Neural cell (in vitro differentiated cells): ENCODE measurements around the gene CYP4A22. TPM values are rescaled to one million over a fixed set of nuclear protein-coding genes. Genes with fewer than 3 reads are reported as not detected.

Experiments used
- H2AFZ ChIP-seq: fragments of 200-600, 300-800 bp; sonication (generic), shearing (Covaris generic); 2 replicates; pipeline ENCODE4 v1.6.0; 2014; ENCODE audit warnings: low read depth, mild to moderate bottlenecking, antibody characterized with exemption, low read length, moderate library complexity
- H3F3A ChIP-seq: fragments of 200-600 bp; shearing (Covaris generic); 2 replicates; pipeline ENCODE4 v1.6.1; 2016; ENCODE audit warnings: mild to moderate bottlenecking, moderate library complexity, mixed read lengths, antibody characterized with exemption, low read length; ENCODE audit not compliant: insufficient read depth, poor library complexity, severe bottlenecking
- H3K27ac ChIP-seq: fragments of 200-600, 300-800 bp; sonication (generic), shearing (Covaris generic); 2 replicates; pipeline ENCODE4 v1.5.1; 2014; ENCODE audit warnings: mild to moderate bottlenecking, low read length, moderate library complexity
- H3K27me3 ChIP-seq: fragments of 300-800, 200-600 bp; sonication (generic), shearing (Covaris generic); 2 replicates; pipeline ENCODE4 v1.6.0; 2014; ENCODE audit warnings: mild to moderate bottlenecking, low read depth, low read length, moderate library complexity; ENCODE audit not compliant: insufficient read depth
- H3K36me3 ChIP-seq: fragments of 300-800, 200-600 bp; sonication (generic), shearing (Covaris generic); 2 replicates; pipeline ENCODE4 v1.5.1; 2014; ENCODE audit warnings: mild to moderate bottlenecking, antibody characterized with exemption, low read length, moderate library complexity; ENCODE audit not compliant: insufficient read depth
- H3K4me2 ChIP-seq: fragments of 300-800, 200-600 bp; sonication (generic), shearing (Covaris generic); 2 replicates; pipeline ENCODE4 v1.6.0; 2014; ENCODE audit warnings: mild to moderate bottlenecking, low read length
- H3K4me3 ChIP-seq: fragments of 300-800, 200-600 bp; sonication (generic), shearing (Covaris generic); 2 replicates; pipeline ENCODE4 v1.5.1; 2014; ENCODE audit warnings: mild to moderate bottlenecking, low read length, moderate library complexity
- H3K79me2 ChIP-seq: fragments of 200-600 bp; shearing (Covaris generic); replicated peaks from 2 replicates; pipeline ENCODE4 v1.6.0; 2014; ENCODE audit warnings: mild to moderate bottlenecking, low read length, moderate library complexity; ENCODE audit not compliant: insufficient read depth
- H3K9ac ChIP-seq: fragments of 300-800, 200-600 bp; sonication (generic), shearing (Covaris generic); 2 replicates; pipeline ENCODE4 v1.6.1; 2016; ENCODE audit warnings: mild to moderate bottlenecking, low read length, mixed read lengths
- H3K9me2 ChIP-seq: fragments of 200-600 bp; shearing (Covaris generic); 2 replicates; pipeline ENCODE4 v1.6.1; 2016; ENCODE audit warnings: mild to moderate bottlenecking, low read length, mixed read lengths; ENCODE audit not compliant: insufficient read depth
- H3K9me3 ChIP-seq: fragments of 200-600, 300-800 bp; sonication (generic), shearing (Covaris generic); 2 replicates; pipeline ENCODE4 v1.6.1; 2016; ENCODE audit warnings: mild to moderate bottlenecking, mixed run types, low read length, moderate library complexity, mixed read lengths
- H4K20me1 ChIP-seq: fragments of 200-600 bp; shearing (Covaris generic); 2 replicates; pipeline ENCODE4 v1.6.1; 2016; ENCODE audit warnings: mild to moderate bottlenecking, mixed run types; ENCODE audit not compliant: insufficient read depth
- EP300 ChIP-seq: fragments of 450-650 bp; conservative IDR thresholded peaks from 2 replicates; pipeline ENCODE4 v1.6.1; 2014; ENCODE audit warnings: antibody characterized with exemption, mild to moderate bottlenecking, moderate library complexity; ENCODE audit not compliant: poor library complexity, severe bottlenecking
- EZH2 ChIP-seq: fragments of 200-600, 300-800 bp; shearing (Covaris generic), sonication (generic); IDR thresholded peaks from 2 replicates; pipeline ENCODE4 v1.6.1; 2014; ENCODE audit warnings: antibody characterized with exemption, low read length, borderline replicate concordance, mild to moderate bottlenecking; ENCODE audit not compliant: insufficient read depth, poor library complexity, severe bottlenecking
- MXI1 ChIP-seq: fragments of 450-650 bp; conservative IDR thresholded peaks from 2 replicates; pipeline ENCODE4 v1.6.1; 2014; ENCODE audit warnings: antibody characterized with exemption, mild to moderate bottlenecking; ENCODE audit not compliant: poor library complexity, severe bottlenecking
- POLR2AphosphoS5 ChIP-seq: IDR thresholded peaks from 2 replicates; pipeline ENCODE4 v1.6.1; 2012
- RAD21 ChIP-seq: fragments of 450-650 bp; conservative IDR thresholded peaks from 2 replicates; pipeline ENCODE4 v1.6.1; 2014; ENCODE audit warnings: antibody characterized with exemption, mild to moderate bottlenecking, moderate library complexity
- SMC3 ChIP-seq: fragments of 450-650 bp; conservative IDR thresholded peaks from 2 replicates; pipeline ENCODE4 v1.6.1; 2014; ENCODE audit warnings: antibody characterized with exemption, mild to moderate bottlenecking, moderate library complexity; ENCODE audit not compliant: poor library complexity
- TAF1 ChIP-seq: IDR thresholded peaks from 2 replicates; pipeline ENCODE4 v1.6.1; 2012; ENCODE audit warnings: low read depth
- polyA plus RNA-seq: library from polyadenylated mRNA; depleted of rRNA; stranded (reverse); fragments of >200 nt; gene quantifications from 2 replicates; pipeline ENCODE4 v1.2.3, GENCODE V29; 2014
- TF ChIP-seq, protein P1 (sequence below): fragments of 450-650 bp; IDR thresholded peaks from 2 replicates; pipeline ENCODE4 v1.5.1; 2014; ENCODE audit warnings: antibody characterized with exemption, mild to moderate bottlenecking, moderate library complexity; ENCODE audit not compliant: poor library complexity, severe bottlenecking
- TF ChIP-seq, protein P2 (sequence below): IDR thresholded peaks from 2 replicates; pipeline ENCODE4 v1.6.1; 2012; ENCODE audit warnings: borderline replicate concordance

The CYP4A22 gene
- polyA plus RNA-seq, 1 donor from 2014 or later = not detected

DNA sequence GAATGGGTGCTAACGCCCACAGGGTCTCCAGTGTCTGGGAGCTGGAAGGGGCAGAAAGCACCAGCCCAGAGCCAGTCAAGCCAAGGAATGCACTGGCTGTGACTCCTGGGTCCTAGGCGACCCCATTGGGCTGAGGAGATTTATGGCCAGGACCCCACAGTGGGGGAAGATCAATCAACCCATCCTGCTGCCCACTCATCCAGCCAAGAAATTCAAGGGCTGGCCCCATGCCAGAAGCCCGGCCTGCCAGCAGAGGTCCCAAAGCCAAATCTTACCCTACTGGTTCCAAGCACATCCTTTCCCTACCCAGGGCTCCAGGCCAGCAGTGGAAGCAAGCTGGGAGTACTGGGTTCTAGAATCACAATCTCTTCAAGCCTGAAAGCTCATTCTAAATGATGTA is 59.4 kb downstream of the CYP4A22 start:
- TF ChIP-seq EP300 (no peak), RAD21 (no peak), POLR2AphosphoS5 (no peak), SMC3 (no peak), MXI1 (no peak)
- TF ChIP-seq, protein P1, sequence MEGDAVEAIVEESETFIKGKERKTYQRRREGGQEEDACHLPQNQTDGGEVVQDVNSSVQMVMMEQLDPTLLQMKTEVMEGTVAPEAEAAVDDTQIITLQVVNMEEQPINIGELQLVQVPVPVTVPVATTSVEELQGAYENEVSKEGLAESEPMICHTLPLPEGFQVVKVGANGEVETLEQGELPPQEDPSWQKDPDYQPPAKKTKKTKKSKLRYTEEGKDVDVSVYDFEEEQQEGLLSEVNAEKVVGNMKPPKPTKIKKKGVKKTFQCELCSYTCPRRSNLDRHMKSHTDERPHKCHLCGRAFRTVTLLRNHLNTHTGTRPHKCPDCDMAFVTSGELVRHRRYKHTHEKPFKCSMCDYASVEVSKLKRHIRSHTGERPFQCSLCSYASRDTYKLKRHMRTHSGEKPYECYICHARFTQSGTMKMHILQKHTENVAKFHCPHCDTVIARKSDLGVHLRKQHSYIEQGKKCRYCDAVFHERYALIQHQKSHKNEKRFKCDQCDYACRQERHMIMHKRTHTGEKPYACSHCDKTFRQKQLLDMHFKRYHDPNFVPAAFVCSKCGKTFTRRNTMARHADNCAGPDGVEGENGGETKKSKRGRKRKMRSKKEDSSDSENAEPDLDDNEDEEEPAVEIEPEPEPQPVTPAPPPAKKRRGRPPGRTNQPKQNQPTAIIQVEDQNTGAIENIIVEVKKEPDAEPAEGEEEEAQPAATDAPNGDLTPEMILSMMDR = no peak
- TF ChIP-seq, protein P2, sequence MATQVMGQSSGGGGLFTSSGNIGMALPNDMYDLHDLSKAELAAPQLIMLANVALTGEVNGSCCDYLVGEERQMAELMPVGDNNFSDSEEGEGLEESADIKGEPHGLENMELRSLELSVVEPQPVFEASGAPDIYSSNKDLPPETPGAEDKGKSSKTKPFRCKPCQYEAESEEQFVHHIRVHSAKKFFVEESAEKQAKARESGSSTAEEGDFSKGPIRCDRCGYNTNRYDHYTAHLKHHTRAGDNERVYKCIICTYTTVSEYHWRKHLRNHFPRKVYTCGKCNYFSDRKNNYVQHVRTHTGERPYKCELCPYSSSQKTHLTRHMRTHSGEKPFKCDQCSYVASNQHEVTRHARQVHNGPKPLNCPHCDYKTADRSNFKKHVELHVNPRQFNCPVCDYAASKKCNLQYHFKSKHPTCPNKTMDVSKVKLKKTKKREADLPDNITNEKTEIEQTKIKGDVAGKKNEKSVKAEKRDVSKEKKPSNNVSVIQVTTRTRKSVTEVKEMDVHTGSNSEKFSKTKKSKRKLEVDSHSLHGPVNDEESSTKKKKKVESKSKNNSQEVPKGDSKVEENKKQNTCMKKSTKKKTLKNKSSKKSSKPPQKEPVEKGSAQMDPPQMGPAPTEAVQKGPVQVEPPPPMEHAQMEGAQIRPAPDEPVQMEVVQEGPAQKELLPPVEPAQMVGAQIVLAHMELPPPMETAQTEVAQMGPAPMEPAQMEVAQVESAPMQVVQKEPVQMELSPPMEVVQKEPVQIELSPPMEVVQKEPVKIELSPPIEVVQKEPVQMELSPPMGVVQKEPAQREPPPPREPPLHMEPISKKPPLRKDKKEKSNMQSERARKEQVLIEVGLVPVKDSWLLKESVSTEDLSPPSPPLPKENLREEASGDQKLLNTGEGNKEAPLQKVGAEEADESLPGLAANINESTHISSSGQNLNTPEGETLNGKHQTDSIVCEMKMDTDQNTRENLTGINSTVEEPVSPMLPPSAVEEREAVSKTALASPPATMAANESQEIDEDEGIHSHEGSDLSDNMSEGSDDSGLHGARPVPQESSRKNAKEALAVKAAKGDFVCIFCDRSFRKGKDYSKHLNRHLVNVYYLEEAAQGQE = no peak
- no peak overlapping the region for H3K27ac ChIP-seq
- no peak overlapping the region for H3K4me3 ChIP-seq
- H2AFZ ChIP-seq = no peak overlapping the region
- H3F3A ChIP-seq = no peaks in the 10 kb centered on the region
- H3K36me3 ChIP-seq = no peaks in the 10 kb centered on the region
- no peaks in the 10 kb centered on the region for H4K20me1 ChIP-seq
- H3K9me2 ChIP-seq = no peaks in the 10 kb centered on the region
- no peak overlapping the region for H3K9ac ChIP-seq
- H3K79me2 ChIP-seq = no peaks in the 10 kb centered on the region
- no peaks in the 10 kb centered on the region for H3K27me3 ChIP-seq
- H3K9me3 ChIP-seq = no peaks in the 10 kb centered on the region
- H3K4me2 ChIP-seq = no peak overlapping the region

DNA sequence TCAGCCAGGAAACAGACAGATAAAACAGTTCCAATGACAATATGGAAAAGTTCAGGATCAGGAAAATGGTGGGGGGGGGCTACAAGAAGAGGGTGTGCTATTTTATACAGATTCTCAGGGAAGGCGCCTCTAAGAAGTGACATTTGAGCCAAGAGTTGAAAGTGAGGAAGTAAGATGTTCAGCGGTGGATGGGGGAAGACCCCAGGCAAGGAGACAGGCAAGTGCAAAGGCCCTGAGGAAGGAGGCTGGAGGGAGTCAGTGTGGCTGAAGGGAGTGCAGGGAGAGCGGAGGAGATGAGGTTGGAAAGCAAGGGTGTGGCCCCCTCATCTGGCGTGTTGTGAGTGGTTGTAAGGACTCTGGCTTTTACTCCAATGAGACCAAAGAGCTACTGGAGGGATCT is 61.0 kb downstream of the CYP4A22 start:
- no peaks in the 10 kb centered on the region for H3K36me3 ChIP-seq
- H3K79me2 ChIP-seq = no peaks in the 10 kb centered on the region
- TF ChIP-seq RAD21 = no peak
- TF ChIP-seq EP300 = no peak
- TF ChIP-seq POLR2AphosphoS5 = no peak
- TF ChIP-seq, protein P2 = no peak
- no peak for TF ChIP-seq EZH2
- TF ChIP-seq TAF1 = no peak
- no peak for TF ChIP-seq SMC3
- TF ChIP-seq MXI1 = no peak
- TF ChIP-seq, protein P1 = no peak
- H4K20me1 ChIP-seq = no peaks in the 10 kb centered on the region
- no peak overlapping the region for H3K4me2 ChIP-seq
- H3K27me3 ChIP-seq = no peaks in the 10 kb centered on the region
- no peaks in the 10 kb centered on the region for H3K9me2 ChIP-seq
- no peaks in the 10 kb centered on the region for H3F3A ChIP-seq
- no peak overlapping the region for H3K9ac ChIP-seq
- no peaks in the 10 kb centered on the region for H3K9me3 ChIP-seq
- no peak overlapping the region for H2AFZ ChIP-seq
- H3K27ac ChIP-seq = no peak overlapping the region
- no peak overlapping the region for H3K4me3 ChIP-seq
